IMR-90 (cell line): Measurements from ENCODE around the gene ITGB5. TPM values are rescaled to one million over a fixed set of nuclear protein-coding genes. Genes with fewer than 3 reads are reported as not detected.

Source experiments
- ATAC-seq: fragments of 200-7000 bp; cut with Tn5 transposase; 2 replicates; pipeline ENCODE4 v1.9.1; 2020; ENCODE audit warnings: low read depth, mild to moderate bottlenecking, moderate library complexity
- BruUV-seq: library from RNA; stranded (reverse); fragments of 400-500 nt; replicated peaks from 2 replicates; lab custom pipeline; 2021; lab: Mats Ljungman, UMichigan
- CTCF ChIA-PET: fragments of 300-600 bp; formaldehyde crosslinking; extraction: SDS; loops from one replicate; lab custom pipeline; 2021; ENCODE audit warnings: antibody characterized with exemption; lab: Yijun Ruan, JAX
- POLR2A ChIA-PET: fragments of 300-600 bp; sonication (Branson Sonifier 250); formaldehyde crosslinking; loops from one replicate; lab custom pipeline; 2022; ENCODE audit warnings: antibody characterized with exemption; ENCODE audit not compliant: unreplicated experiment; lab: Charles Lee
- DNase-seq: peaks from one replicate; pipeline ENCODE4 v3.0.0; 2013
- H2AFZ ChIP-seq: replicated peaks from 2 replicates; pipeline ENCODE3; 2013; ENCODE audit warnings: low read length, mild to moderate bottlenecking; ENCODE audit not compliant: poor library complexity
- H2AK5ac ChIP-seq: 2 replicates; pipeline ENCODE4 v1.6.1; 2013; ENCODE audit warnings: low read depth, low read length, inconsistent platforms
- H2AK9ac ChIP-seq: replicated peaks from 2 replicates; pipeline ENCODE3; 2013; ENCODE audit warnings: mild to moderate bottlenecking, low read depth, low read length, moderate library complexity; ENCODE audit not compliant: poor library complexity
- H2BK120ac ChIP-seq: 2 replicates; pipeline ENCODE4 v1.6.1; 2013; ENCODE audit warnings: low read depth, low read length, inconsistent platforms
- H2BK15ac ChIP-seq: 3 replicates; pipeline ENCODE4 v1.6.1; 2013; ENCODE audit warnings: low read depth, low read length, inconsistent platforms
- H2BK20ac ChIP-seq: 2 replicates; pipeline ENCODE4 v1.6.1; 2013; ENCODE audit warnings: low read depth, mild to moderate bottlenecking, inconsistent platforms, low read length, moderate library complexity
- H2BK5ac ChIP-seq: 2 replicates; pipeline ENCODE4 v1.6.1; 2013; ENCODE audit warnings: mild to moderate bottlenecking, low read depth, low read length, inconsistent platforms; ENCODE audit not compliant: poor library complexity, severe bottlenecking
- H3K14ac ChIP-seq: replicated peaks from 2 replicates; pipeline ENCODE4 v1.6.1; 2013; ENCODE audit warnings: low read depth, low read length, inconsistent platforms
- H3K18ac ChIP-seq: 2 replicates; pipeline ENCODE4 v1.6.1; 2013; ENCODE audit warnings: low read depth, low read length, control low read depth
- H3K23ac ChIP-seq: 2 replicates; pipeline ENCODE4 v1.6.1; 2013; ENCODE audit warnings: low read depth, low read length, inconsistent platforms
- H3K27ac ChIP-seq: 2 replicates; pipeline ENCODE4 v1.5.1; 2013; ENCODE audit warnings: mild to moderate bottlenecking, control low read depth, low read length; ENCODE audit not compliant: insufficient read depth
- H3K27me3 ChIP-seq: 2 replicates; pipeline ENCODE4 v1.6.1; 2013; ENCODE audit warnings: low read length; ENCODE audit not compliant: control insufficient read depth, insufficient read depth
- H3K36me3 ChIP-seq: 2 replicates; pipeline ENCODE4 v1.6.1; 2013; ENCODE audit warnings: low read length, mixed read lengths; ENCODE audit not compliant: control insufficient read depth, insufficient read depth
- H3K4ac ChIP-seq: 2 replicates; pipeline ENCODE4 v1.6.1; 2013; ENCODE audit warnings: low read depth, low read length, inconsistent platforms
- H3K4me1 ChIP-seq: 2 replicates; pipeline ENCODE4 v1.6.1; 2013; ENCODE audit warnings: low read length, mixed read lengths; ENCODE audit not compliant: control insufficient read depth, insufficient read depth
- H3K4me2 ChIP-seq: 2 replicates; pipeline ENCODE4 v1.6.1; 2013; ENCODE audit warnings: low read depth, mild to moderate bottlenecking, control low read depth, low read length, moderate library complexity
- H3K4me3 ChIP-seq: 2 replicates; pipeline ENCODE4 v1.5.1; 2013; ENCODE audit warnings: low read depth, mild to moderate bottlenecking, control low read depth, low read length, moderate library complexity; ENCODE audit not compliant: insufficient read depth
- H3K56ac ChIP-seq: 2 replicates; pipeline ENCODE4 v1.6.1; 2013; ENCODE audit warnings: low read length, inconsistent platforms; ENCODE audit not compliant: insufficient read depth; ENCODE audit errors: extremely low read depth
- H3K79me1 ChIP-seq, 2 experiments: 2 replicates each; pipeline ENCODE4 v1.6.1; 2013; ENCODE audit warnings: low read length in 2 of 2, inconsistent platforms in 1 of 2, low read depth in 1 of 2
- H3K9ac ChIP-seq: 2 replicates; pipeline ENCODE4 v1.6.1; 2013; ENCODE audit warnings: low read depth, low read length, control low read depth
- H3K9me1 ChIP-seq: 2 replicates; pipeline ENCODE4 v1.6.1; 2013; ENCODE audit warnings: low read length, inconsistent platforms; ENCODE audit not compliant: insufficient read depth
- H3K9me3 ChIP-seq: 2 replicates; pipeline ENCODE4 v1.6.1; 2013; ENCODE audit warnings: low read length; ENCODE audit not compliant: control insufficient read depth, insufficient read depth
- H4K20me1 ChIP-seq: 2 replicates; pipeline ENCODE4 v1.6.1; 2013; ENCODE audit warnings: low read length, inconsistent platforms; ENCODE audit not compliant: insufficient read depth
- H4K5ac ChIP-seq: 2 replicates; pipeline ENCODE4 v1.6.1; 2013; ENCODE audit warnings: mild to moderate bottlenecking, low read depth, low read length, control low read depth
- H4K8ac ChIP-seq, 2 experiments: 2 replicates each; pipeline ENCODE4 v1.6.1; 2013; ENCODE audit warnings: low read depth in 2 of 2, low read length in 2 of 2, control low read depth in 1 of 2, inconsistent platforms in 1 of 2
- H4K91ac ChIP-seq: 2 replicates; pipeline ENCODE4 v1.6.1; 2013; ENCODE audit warnings: low read depth, low read length, inconsistent platforms; ENCODE audit not compliant: insufficient read depth
- MAFK ChIP-seq: IDR thresholded peaks from 2 replicates; pipeline ENCODE4 v1.6.1; 2012; ENCODE audit warnings: low read depth, low read length, improper control_type of control experiment
- MAZ ChIP-seq: IDR thresholded peaks from 2 replicates; pipeline ENCODE4 v1.6.1; 2012; ENCODE audit warnings: low read depth, mild to moderate bottlenecking, low read length, improper control_type of control experiment, moderate library complexity, borderline replicate concordance
- WGBS, 2 experiments: methylation state at CpG; one replicate each; pipeline versions ENCODE4 v1.1.5 to v1.1.7; 2013; ENCODE audit warnings: missing lambda C conversion rate in 2 of 2; ENCODE audit not compliant: insufficient read length in 1 of 2; ENCODE audit errors: extremely low coverage in 2 of 2; 5-methylcytosine and 5-hydroxymethylcytosine counted together
- dilution Hi-C: fragments of 300-500 bp; cut with HindIII; formaldehyde crosslinking; loops from one replicate; pipeline ENCODE4 v1.14.3; 2018; ENCODE audit warnings: low sequenced_read_pairs; ENCODE audit not compliant: unreplicated experiment
- in situ Hi-C: fragments of 300-500 bp; cut with MboI; formaldehyde crosslinking; loops from 3 replicates; pipeline ENCODE4 v1.14.3; 2019; ENCODE audit warnings: low sequenced_read_pairs, inconsistent platforms, mixed read lengths
- intact Hi-C: fragments of 100-400 bp; cut with micrococcal nuclease; formaldehyde crosslinking; loops from 2 replicates; pipeline ENCODE4 v1.10.0; 2022
- polyA plus RNA-seq, 3 experiments: library from polyadenylated mRNA; depleted of rRNA; stranded (reverse); fragments of >200 nt; gene quantifications; 2 replicates each; pipeline ENCODE4 v1.2.3, GENCODE V29; 2012; ENCODE audit warnings: low replicate concordance in 1 of 3
- total RNA-seq: library from RNA; depleted of rRNA; stranded (reverse); fragments of >200 nt; gene quantifications from 2 replicates; pipeline ENCODE4 v1.2.3, GENCODE V29; 2012

ITGB5 gene
- total and polyA plus RNA-seq, 2 of the 4 experiments (the other 2 are of a cell fraction), result 85.0 to 101 TPM

- no peak overlapping the region for H3K56ac ChIP-seq
- H3K18ac ChIP-seq, result peak overlapping the region; percentile 51; the same call in 1 of the 2 replicates
- no peak overlapping the region for H4K5ac ChIP-seq
- no peaks in the 10 kb centered on the region for H3K9me3 ChIP-seq
- intact Hi-C loops, result loop anchor here (2.0 kb wide), 2 partner anchors 21 to 25 kb away; no protein-coding TSS in a partner anchor
- peak overlapping the region; percentile 33; the same call in 1 of the 2 replicates for H3K27ac ChIP-seq
- H4K91ac ChIP-seq, result no peak overlapping the region
- peaks cover 15% of the 10 kb centered on the region for H4K20me1 ChIP-seq
- ChIA-PET POLR2A (no interaction called here), CTCF (interaction anchor here (0.6 to 0.7 kb wide), 3 partner anchors 43 to 299 kb away, joined by 3 to 6 read pairs (median 3); no protein-coding TSS in a partner anchor)
- BruUV-seq, result no TSS peak
- H3K4me1 ChIP-seq, result peaks cover 12% of the 10 kb centered on the region
- H3K4ac ChIP-seq, result peak overlapping the region; percentile 26; the same call in 1 of the 2 replicates
- no peak overlapping the region for H3K23ac ChIP-seq
- no peak overlapping the region for H3K14ac ChIP-seq
- peak overlapping the region; percentile 58; the same call in 1 of the 2 replicates for H3K4me2 ChIP-seq
- H2AK5ac ChIP-seq, result no peak overlapping the region
- H2BK15ac ChIP-seq, result peak overlapping the region; percentile 13; the same call in 1 of the 3 replicates
- H3K9ac ChIP-seq, result no peak overlapping the region
- in situ Hi-C loops, result no loop called here
- peaks cover 23% of the 10 kb centered on the region for H3K9me1 ChIP-seq
- H3K27me3 ChIP-seq, result no peaks in the 10 kb centered on the region
- no peak overlapping the region for H2AFZ ChIP-seq
- peaks cover 20 to 61% of the 10 kb centered on the region in 2 experiments for H3K79me1 ChIP-seq
- H3K36me3 ChIP-seq, result peaks cover 1% of the 10 kb centered on the region; the same call in 1 of the 2 replicates
- H2BK120ac ChIP-seq, result peak overlapping the region; percentile 15; the same call in 1 of the 2 replicates
- no peak overlapping the region for H3K4me3 ChIP-seq
- ATAC-seq (peak; percentile 4; the same call in 1 of the 2 replicates), DNase-seq (peak; percentile 54)
- H2AK9ac ChIP-seq, result no peak overlapping the region
- dilution Hi-C loops, result no loop called here
- H4K8ac ChIP-seq, result peak overlapping the region in 1 of 2 experiments; percentile 37; a peak in 1 of 4 replicates
- H2BK20ac ChIP-seq, result peak overlapping the region; percentile 5; the same call in 1 of the 2 replicates
- 14% methylated on average over 1 of the region's 1 CpG; no CpG with 5 or more reads in 1 of the 2 experiments for WGBS, 2 experiments
- TF ChIP-seq MAFK (peak; percentile 82), MAZ (no peak)
- peak overlapping the region; percentile 87 for H2BK5ac ChIP-seq
These were observed 28.9 kb downstream of the ITGB5 start for GRCh38 chr3:124858275-124858674.
